Measurements from ENCODE around the gene PSD4.
A peak's percentile ranks its signal among the peaks of the same experiment; 100 is the strongest.
"Not testable (repeated sequence)": the region's sequence is repeated elsewhere in the genome, so short reads cannot be mapped to it uniquely, and the experiment has no call there.

The PSD4 gene

DNA sequence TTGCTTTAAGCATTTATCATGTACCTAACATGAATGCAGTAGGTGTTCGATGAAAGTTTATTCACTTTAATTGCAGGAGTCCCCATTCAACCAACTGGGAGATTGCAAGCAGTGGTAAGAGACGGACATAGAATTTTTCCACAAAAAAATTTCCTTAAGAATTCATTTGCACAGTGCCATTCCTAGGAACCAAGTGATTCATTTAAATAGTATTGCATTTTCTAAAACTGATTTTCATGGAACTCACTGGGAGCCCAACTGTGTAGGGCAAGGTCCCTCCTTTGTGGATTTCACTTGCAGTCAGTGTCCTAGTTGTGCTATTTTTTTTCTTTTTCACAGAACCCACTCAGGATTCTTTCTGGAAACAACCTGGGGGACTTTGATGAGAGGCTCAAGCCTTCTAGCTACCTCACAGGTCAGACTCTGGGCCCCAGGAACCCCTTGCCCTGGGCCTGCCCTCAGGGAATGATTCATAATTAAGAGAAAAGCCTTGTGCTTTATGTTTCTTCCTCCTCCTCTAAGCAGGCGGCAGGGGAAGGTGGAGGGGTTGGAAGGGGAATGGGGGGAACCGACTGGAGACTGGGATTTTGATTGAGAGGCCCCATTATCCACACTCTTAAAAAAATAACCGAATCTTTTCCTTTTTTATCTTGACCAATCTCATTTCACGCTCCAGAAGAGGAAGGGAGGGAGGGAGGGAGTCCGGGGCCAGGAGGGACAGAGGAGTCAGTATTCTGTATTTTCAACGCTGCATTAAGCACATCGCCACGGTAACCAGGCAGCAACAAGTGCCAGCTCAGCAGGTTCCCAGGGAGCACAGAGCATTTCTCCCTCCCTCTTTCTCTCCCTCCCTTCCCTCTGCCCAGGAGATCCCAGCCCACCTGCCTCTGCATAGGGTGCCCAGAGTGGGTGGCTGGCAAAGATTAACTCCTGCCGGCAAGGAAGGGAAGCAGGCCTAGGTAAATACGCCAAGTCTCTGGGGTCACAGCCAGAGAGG lies 51.8 kb downstream of the PSD4 start:
- peak; percentile 64 for DNase-seq

DNA sequence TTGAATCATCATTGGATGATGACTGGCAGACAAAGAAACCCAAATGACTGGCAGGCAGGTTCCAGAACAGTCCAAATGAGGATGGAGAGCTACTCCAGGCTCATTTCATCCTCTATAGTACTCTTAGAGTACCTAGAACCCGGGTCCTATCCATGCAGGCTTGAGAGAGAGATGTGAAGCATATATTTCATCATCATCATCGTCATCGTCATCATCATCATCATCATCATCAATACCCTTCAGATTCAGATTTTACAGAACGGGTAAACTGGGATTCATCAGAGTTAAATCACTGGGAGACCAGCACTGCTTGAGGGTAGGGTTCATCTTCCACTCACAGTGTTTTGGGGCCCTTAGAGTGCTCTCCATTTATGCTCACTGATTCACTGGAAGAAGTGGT lies 52.7 kb downstream of the PSD4 start:
- no peak for DNase-seq

DNA sequence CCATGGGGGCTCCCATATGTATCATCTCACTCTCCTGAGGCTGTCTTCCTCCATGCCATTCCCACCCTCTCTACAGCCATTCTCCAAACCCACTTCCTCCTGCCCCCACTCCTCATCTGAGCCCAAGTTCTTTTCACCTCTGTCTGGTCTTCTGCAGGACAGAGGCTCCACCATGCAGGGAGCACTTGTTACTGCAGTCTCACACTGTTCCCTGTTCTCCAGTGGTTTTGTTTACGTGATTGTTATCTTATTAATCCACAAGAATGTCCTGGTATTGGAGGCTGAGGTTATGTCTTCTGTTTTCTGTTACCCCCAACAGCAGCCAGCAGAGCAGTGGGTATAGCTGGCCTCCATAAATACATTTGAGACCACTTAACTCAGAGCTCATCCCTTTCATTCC lies 53.5 kb downstream of the PSD4 start:
- DNase-seq = no peak

DNA sequence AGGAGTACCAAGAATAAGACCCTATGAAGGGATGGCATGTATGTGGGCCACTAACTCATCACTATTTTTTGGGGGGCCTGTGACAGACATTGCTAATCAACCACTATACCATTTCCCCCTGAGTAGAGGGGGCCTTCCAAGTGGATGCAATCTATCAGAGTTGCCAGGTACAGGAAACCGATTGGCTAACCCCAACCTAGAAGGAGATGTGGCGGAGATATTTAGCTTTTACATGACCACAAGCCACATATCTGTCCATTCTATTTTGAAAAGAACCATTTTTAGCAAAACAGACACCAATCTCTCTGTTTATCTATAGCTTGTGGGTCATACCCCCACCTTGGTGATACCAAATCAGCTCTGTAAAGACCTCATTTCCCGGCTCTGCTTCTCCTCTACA lies 53.9 kb downstream of the PSD4 start:
- DNase-seq = no peak

DNA sequence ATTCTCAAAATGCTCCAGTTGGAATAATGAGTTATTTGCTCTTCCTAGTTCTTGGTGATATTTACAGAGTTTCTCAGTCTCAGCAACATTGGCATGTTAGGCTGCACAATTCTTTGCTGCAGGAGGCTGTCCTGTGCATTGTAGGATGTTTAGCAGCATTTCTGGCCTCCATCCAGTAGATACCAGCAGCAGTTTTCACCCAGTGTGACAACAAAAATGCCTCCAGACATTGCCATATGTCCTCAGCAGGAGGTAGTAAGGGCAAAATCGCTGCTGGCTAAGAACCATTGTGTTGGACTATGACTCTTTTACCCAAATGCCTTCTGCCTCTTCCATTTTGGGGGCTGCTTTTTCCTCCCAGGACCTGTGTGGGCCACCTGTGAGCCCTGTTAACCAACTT lies 54.6 kb downstream of the PSD4 start:
- DNase-seq = no peak

DNA sequence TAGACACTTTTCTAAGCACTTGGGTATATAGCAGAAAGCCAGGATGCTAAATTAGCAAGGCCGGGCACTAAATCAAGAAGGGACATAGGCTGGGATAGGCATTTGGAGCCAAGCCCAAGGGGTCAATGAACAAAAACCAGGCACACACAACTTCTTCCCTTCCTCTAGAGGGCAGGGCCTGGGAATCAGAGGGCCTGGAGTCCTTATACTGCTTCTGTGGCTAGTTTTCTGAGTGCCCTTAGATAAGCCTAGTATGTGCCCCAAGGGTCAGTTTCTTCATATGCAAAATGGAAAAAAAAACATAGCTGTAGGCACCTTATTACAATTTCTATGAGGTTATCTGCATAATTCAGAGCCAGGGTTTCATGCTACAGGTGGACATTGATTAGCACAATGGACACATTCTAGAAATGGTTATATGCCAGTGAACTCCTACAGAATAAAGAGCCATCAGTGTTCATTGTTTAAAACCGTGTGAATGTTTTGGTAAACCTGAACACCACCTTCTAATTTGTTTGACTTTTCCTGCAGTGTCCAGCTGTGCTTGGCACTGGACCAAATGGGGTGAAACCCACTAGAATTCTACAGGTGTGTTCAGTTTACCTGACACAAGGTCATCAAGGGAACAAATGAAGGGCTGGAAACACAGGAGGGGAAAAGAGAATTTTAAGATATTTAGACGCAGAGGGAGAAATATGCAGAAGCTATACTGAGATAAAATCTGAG lies 55.4 kb downstream of the PSD4 start:
- no peak for DNase-seq

DNA sequence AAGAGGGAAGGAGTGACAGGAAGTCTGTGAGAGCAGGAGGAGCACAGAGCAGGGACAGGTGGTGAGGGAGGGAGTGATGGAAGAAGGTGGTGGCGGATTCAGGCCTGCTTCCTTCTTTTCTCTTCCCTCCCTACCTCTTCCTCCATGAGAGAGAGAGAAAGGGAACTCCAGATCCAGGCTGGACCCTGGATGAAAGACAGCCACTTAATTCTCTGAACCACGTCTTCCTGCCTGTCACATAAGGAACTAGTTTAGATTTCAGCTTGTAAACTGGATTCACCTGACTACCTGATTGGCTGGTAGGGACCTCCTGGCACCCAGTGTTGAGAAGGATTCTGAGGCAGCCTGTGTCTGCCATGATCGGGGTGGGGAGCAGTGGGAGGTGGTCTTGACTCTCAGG lies 56.0 kb downstream of the PSD4 start:
- no peak for DNase-seq

DNA sequence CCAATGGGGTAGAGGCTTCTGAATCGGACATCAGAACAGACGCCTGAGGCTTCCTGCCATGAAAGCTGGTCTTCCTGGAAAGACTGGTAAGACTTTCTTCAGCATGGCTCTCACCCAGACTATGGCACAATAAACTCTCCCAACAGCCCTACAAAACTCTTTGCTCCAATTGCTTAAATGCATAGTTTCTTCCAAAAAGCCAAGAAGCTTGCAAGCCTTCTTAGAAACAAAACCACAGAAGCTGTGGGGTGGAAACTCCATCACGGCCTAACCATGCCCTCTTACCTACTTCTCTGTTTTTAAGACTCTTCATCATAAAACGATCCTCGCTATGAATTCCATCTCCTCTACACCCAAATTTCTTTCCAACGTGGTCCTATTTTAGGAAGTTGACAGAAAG lies 56.8 kb downstream of the PSD4 start:
- DNase-seq = no peak

DNA sequence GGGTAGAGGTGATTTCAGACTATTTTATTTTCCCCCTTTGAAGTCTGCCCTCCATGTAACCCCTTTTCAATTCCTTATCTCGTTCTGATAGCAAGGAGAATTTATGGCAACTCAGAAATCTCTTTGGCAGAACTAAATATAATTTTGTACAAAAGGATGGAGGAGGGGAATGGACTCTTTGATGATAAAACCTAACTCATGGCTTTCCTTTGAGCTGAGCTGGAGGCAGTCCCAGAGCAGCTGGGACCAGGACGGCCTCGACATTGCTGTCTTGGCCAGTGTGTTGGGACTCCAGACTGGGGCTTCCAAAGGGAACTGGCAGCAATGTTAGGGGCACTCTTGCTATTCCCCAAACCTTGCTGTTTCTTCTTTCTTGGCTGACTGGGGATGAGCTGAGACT lies 57.3 kb downstream of the PSD4 start:
- DNase-seq = no peak

DNA sequence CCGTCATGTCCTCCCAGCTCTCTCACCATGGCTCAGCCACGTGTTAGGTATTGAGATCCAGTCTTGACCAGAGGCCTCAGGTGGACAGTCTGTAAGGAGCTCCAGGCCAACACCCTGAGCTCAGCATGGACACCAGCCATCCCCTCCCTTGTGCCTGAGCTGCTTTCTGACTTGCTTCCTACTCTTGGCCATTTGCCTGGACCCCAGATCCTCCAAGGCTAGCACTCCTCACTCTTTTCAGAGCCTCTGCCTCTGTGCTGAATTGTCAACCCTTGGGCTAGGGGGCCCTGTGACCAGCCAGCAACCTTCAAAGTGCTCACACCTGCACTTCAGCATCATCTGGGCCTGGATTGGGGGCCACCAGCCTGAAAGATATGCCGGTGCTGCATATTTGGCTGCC lies 58.4 kb downstream of the PSD4 start:
- DNase-seq = no peak

DNA sequence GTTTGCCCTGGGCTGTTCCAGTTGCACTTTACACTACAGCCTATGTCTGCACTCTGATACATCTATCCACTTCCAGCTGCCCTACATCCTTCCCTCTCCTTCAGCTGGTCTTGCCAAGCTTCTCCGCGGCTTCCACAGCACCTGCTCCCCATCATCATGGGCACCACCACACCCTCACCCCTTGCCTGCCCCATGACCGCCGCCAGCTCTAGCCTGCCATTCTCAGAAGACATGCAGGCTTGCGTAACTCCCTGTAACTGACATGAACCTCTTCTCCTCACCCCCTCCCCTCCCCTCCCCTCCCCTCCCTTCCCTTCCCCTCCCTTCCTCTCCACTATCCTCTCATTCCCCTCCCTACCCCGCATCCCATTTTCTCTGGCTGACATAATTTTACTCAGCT lies 59.0 kb downstream of the PSD4 start:
- no peak for DNase-seq

DNA sequence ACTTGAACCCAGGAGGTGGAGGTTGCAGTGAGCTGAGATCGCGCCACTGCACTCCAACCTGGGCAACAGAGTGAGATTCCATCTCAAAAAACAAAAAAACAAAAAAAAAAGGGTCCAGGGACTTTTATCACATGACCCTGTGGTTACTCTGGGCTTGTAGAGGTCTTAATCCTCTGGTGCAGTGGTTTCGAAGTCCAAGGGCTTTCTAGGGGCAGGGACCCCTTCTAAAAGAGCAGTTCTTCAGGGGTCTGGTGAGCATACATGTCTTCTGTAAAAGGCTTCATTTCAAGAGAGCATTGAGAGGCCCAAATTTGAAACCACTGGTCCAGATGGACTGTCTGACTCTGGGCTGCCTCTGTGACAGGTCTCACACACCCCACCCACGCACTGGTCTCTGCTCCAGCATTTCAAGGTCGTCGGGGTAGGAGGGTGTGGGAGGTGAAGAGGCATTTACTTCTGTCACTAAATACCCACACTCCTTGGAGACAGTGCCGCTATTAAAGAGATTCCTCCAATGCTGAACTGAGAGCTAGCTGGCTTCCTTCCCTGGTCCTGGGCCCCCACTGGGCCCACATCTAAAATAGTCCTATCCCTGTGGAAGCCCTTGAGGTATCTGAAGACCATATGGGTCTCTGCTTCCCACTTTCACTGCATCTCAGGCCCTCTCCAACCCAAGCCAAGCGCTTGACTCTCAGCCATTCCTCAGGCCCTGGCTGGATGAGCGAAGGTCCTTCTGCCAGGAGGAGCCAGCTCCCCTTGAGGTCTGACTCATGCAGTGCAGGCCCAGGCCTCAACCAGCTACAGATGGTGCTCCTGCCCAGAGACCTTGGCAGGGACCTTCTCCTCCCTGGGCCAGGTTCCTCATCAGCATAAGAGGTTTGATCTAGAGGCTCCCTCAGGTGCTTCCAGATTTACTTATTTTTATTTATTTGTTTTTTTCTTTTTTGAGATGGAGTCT lies 60.1 kb downstream of the PSD4 start:
- no peak for DNase-seq

DNA sequence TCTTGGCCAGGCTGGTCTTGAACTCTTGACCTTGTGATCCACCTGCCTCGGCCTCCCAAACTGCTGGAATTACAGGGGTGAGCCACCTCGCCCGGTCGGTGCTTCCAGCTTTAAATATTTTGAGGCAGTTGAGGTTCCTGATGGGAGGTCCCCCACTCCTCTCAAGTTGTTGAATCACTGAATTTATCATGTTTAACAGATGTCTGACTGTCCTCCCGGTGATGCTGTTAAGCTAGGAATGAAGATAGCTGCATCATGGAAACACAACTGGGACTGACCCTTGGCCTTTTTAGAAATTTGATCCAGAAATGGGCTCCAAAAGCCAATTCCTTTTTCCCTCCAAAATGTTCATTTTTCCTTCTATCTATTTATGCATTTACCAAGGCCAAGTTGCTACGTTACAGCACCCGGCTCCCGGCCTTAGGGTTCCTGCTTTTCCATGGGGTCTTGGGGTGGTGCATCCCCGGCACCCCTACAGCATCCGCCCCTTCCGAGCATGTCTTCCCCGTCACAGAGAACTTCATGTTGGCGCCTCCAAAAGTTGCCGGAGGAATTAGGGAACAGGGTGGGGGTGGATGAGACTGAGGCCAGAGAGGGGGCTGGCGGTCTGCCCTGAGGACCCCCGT lies 61.1 kb downstream of the PSD4 start:
- no peak for DNase-seq

DNA sequence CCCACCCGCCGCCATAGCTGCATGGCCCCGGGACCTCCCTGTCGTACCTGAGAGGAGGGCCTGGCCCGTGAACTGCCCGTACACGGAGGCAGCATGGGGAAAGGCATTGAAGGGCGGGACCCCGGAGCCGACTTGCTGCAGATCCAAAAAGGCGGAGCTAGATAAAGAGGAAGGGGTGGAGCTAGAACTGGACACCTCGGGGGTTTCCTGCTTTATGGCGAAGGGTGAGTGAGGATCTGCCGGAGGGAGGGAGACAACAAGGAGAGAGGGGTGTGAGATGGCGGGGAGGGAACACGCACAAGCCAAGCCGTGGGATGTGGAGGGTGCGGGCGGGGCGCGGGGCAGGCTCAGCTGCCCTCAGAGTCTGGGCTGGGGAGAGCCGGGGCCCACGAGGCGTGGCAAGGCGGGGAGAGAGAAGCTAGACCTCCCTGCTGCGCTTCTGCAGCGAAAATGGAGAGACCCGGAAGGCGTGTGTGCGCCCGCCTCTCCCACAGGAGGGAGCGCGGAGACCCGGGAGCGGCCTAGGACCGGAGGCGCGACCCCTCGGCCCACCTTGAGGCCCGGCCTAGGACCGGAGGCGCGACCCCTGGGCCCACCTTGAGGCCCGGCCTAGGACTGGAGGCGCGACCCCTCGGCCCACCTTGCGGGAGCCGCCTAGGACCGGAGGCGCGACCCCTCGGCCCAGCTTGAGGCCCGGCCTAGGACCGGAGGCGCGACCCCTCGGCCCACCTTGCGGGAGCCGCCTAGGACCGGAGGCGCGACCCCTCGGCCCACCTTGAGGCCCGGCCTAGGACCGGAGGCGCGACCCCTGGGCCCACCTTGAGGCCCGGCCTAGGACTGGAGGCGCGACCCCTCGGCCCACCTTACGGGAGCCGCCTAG lies 61.8 kb downstream of the PSD4 start:
- DNase-seq = not testable (repeated sequence)

DNA sequence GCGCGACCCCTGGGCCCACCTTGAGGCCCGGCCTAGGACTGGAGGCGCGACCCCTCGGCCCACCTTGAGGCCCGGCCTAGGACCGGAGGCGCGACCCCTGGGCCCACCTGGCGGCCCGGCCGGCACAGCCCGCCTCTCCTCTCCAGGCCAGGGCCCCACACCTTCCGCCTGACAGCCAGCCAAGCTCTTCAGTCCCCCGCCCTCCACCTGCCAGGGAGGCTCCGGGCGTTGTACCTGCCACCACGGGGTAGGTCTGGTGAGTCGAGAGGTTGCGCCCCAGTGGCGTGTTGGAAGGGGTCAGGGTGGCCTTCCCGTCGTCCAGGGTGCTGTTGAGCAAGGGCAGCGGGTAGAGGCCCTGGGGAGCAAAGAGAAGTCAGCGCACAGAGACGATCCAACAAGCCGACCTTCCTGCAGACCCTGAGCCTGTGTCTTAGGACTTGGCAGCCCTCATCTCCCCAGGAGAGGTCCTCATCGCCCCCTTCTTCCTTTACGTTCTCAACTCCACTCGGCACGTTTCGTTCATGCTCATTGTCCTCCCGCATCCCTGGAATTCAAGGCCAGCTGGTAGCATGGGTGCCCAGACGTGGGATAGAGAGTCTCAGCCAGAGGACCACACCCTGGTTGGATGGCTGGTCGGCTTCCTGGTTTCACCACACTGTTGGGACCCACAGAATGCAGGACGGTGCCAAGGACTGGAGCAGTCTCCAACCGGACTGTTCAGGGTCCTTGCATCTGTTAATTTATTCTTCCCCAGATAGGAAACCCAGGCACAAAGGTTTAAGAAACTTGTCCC lies 62.8 kb downstream of the PSD4 start:
- DNase-seq = no peak

DNA sequence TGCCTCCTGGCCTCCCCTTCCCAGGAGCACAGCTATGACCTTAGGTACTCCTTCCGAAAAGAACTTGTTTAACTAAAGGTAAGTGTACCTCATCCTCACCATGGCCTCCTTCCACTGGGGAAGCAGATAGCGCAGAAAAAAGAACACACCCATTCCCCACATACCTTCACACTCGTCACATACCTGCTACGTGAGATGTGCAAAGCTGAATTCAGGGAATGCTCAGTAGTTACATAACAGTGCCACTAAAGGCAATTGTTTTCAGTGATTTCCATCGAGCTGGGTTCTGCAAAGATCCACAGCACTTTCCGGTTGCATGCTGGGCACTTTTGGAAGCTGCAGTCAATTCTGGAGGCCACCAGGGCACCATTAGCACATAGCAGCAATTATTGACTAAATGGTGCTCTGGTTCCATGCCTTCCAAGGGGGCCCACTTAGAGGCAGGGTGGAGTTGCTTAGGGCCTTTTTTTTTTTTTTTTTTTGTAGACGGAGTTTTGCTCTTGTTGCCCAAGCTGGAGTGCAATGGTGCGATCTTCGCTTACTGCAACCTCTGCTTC lies 63.9 kb downstream of the PSD4 start:
- no peak for DNase-seq

DNA sequence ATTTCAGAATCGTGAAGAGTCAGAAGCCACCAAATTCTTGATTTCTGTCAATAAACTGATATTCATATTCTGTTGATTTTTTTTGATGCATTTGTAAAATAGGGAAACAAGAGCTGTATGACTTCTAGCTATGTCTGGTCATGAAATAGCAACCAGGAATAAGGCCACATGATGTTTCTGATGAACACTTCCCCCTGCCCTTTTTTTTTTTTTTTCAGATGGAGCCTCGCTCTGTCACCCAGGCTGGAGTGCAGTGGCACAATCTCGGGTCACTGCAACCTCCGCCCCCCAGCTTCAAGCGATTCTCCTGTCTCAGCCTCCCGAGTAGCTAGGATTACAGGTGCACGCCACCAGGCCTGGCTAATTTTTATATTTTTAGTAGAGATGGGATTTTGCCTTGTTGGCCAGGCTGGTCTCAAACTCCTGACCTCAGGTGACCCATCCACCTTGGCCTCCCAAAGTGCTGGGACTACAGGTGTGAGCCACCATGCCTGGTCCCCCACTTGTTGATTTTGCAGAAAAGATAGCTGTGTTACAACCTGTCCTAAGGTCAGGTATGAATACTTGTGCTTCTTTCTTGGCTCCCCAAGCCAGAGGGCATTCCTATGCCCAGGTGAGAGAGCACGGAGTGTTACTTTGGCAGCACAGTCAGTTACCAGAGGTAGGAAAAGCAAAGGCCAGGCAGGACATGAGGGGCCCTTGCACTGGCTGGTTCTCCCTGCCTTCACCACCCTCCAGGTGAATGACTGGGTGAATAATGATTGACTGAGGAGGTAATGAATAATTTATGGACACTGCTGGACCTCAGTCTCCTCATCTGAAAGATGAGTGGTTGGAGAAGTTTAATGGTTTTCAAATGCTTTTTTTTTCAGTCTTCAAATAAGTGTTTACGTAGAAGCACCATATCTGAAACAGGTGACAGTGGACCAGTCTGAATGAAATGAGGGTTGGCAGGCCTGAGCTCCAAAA lies 65.4 kb downstream of the PSD4 start:
- DNase-seq = no peak

DNA sequence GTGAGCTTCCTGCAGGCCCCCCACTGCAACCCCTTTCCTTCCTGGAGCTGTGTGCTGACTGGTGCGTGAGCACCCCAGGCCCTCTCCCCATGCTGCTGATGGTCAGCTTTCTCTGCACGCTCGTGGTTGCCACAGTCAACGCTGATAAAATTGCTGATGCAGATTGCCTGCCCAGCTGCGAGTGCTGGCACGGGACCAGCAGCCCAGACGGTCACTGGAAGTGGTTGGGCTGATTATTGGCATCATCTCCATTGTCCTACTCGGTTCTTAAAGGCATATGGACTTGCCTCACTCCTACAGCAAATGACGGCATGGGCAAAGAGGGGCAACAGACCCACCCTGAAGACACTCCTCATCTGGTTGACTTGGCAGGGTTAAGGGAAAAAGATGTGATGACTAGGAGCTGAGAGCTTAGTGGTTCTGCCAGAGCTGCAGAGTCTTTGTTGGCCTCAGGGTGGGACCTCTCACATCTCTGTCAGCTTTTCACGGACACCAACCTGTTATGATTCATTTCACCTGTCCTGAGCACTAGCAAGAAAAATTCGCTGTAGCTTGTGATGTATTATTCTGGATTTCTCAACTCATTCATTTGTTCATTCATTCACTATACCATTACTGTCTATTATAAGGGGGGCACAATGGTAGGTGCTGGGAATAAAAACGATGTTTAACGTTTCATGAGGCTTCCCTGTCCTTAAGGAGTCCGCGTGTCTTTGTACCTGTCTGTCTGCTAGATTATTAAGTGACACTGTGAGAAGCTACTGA lies 66.6 kb downstream of the PSD4 start:
- no peak for DNase-seq
